H1 (cell line): ENCODE results near the gene CD34. TPM values are rescaled to one million over a fixed set of nuclear protein-coding genes. Genes with fewer than 3 reads are reported as not detected.
A peak's percentile ranks its signal among the peaks of the same experiment; 100 is the strongest.

Experiments used
- CTCF ChIA-PET: fragments of 300-600 bp; sonication (Branson Sonifier 250); formaldehyde crosslinking; loops from one replicate; lab custom pipeline; 2021; ENCODE audit not compliant: partially characterized antibody; lab: Charles Lee
- POLR2A ChIA-PET: fragments of 300-600 bp; sonication (Branson Sonifier 250); formaldehyde crosslinking; loops from one replicate; lab custom pipeline; 2021; ENCODE audit warnings: inconsistent platforms; ENCODE audit not compliant: partially characterized antibody; lab: Charles Lee
- DNase-seq, 2 experiments: peaks; one replicate each; pipeline versions ENCODE4 v3.0.0 to v3.0.0-alpha.2; 2010 to 2022; ENCODE audit warnings: low spot score in 2 of 2, low read depth in 1 of 2, mixed read lengths in 1 of 2
- FAIRE-seq: peaks from 2 replicates; lab custom pipeline; 2011; peaks lifted over from hg19 to GRCh38; lab: Jason Lieb, UNC
- H2AFZ ChIP-seq: 2 replicates; pipeline ENCODE4 v1.8.1; 2012; ENCODE audit warnings: low read length, inconsistent platforms
- H2AK5ac ChIP-seq: 2 replicates; pipeline ENCODE4 v1.6.1; 2013; ENCODE audit warnings: low read depth, low read length
- H2BK120ac ChIP-seq: replicated peaks from 2 replicates; pipeline ENCODE3; 2013; ENCODE audit warnings: low read depth, low read length, inconsistent platforms
- H2BK12ac ChIP-seq: 2 replicates; pipeline ENCODE4 v1.6.1; 2013; ENCODE audit warnings: low read depth, low read length
- H2BK15ac ChIP-seq: 2 replicates; pipeline ENCODE4 v1.6.1; 2013; ENCODE audit warnings: low read length
- H2BK20ac ChIP-seq: 2 replicates; pipeline ENCODE4 v1.6.1; 2013; ENCODE audit warnings: low read length
- H2BK5ac ChIP-seq: 2 replicates; pipeline ENCODE4 v1.6.1; 2013; ENCODE audit warnings: low read depth, low read length
- H3K14ac ChIP-seq: 2 replicates; pipeline ENCODE4 v1.6.1; 2013; ENCODE audit warnings: inconsistent platforms; ENCODE audit not compliant: insufficient read length
- H3K18ac ChIP-seq: 2 replicates; pipeline ENCODE4 v1.6.1; 2013; ENCODE audit warnings: low read length; ENCODE audit errors: extremely low read depth
- H3K23ac ChIP-seq: 2 replicates; pipeline ENCODE4 v1.6.1; 2013; ENCODE audit warnings: inconsistent platforms; ENCODE audit not compliant: insufficient read length
- H3K23me2 ChIP-seq: 2 replicates; pipeline ENCODE4 v1.6.1; 2013; ENCODE audit warnings: low read depth, low read length
- H3K27ac ChIP-seq: 2 replicates; pipeline ENCODE4 v1.6.1; 2011; ENCODE audit warnings: low read depth, low read length, inconsistent platforms
- H3K27me3 ChIP-seq, 4 experiments: replicated peaks in 1 of 4; 1 replicate in 1 of 4; 2 replicates in 3 of 4; pipeline versions ENCODE4 v1.6.1 to v1.8.1; 2011 to 2013; ENCODE audit warnings: low read length in 3 of 4, mild to moderate bottlenecking in 3 of 4, inconsistent platforms in 2 of 4, mixed read lengths in 2 of 4, moderate library complexity in 1 of 4; ENCODE audit not compliant: control insufficient read depth in 3 of 4, insufficient read depth in 3 of 4; ENCODE audit errors: extremely low read depth in 1 of 4
- H3K36me3 ChIP-seq, 4 experiments: 2 replicates each; pipeline versions ENCODE4 v1.6.1 to v1.8.1; 2011 to 2013; ENCODE audit warnings: mild to moderate bottlenecking in 4 of 4, low read length in 3 of 4, moderate library complexity in 2 of 4, control low read depth in 1 of 4, inconsistent platforms in 1 of 4; ENCODE audit not compliant: insufficient read depth in 4 of 4, control insufficient read depth in 2 of 4
- H3K4ac ChIP-seq: replicated peaks from 2 replicates; pipeline ENCODE3; 2013; ENCODE audit warnings: low read length, low read depth, mixed read lengths, inconsistent platforms; ENCODE audit not compliant: insufficient read length
- H3K4me1 ChIP-seq, 4 experiments: replicated peaks in 1 of 4; 1 replicate in 1 of 4; 2 replicates in 3 of 4; pipeline versions ENCODE4 v1.6.1 to v1.8.1; 2011 to 2013; ENCODE audit warnings: low read length in 3 of 4, inconsistent platforms in 2 of 4, mixed read lengths in 1 of 4; ENCODE audit not compliant: insufficient read depth in 4 of 4, control insufficient read depth in 3 of 4
- H3K4me2 ChIP-seq, 2 experiments: 2 replicates each; pipeline versions ENCODE4 v1.6.1 to v1.8.1; 2011 to 2013; ENCODE audit warnings: low read depth in 2 of 2, low read length in 2 of 2, control low read depth in 1 of 2, inconsistent platforms in 1 of 2, mild to moderate bottlenecking in 1 of 2; ENCODE audit not compliant: insufficient read depth in 1 of 2
- H3K4me3 ChIP-seq, 4 experiments: fragments of 200-600, 300-600 bp in 1 of 4; sonication (generic), shearing (Covaris generic), sonication (Bioruptor Twin) in 1 of 4; 2 replicates each; pipeline versions ENCODE4 v1.5.1 to v1.8.1; 2011 to 2016; ENCODE audit warnings: low read length in 4 of 4, low read depth in 3 of 4, control low read depth in 2 of 4, inconsistent platforms in 2 of 4, mild to moderate bottlenecking in 2 of 4, mixed read lengths in 1 of 4, moderate library complexity in 1 of 4; ENCODE audit not compliant: insufficient read depth in 2 of 4; ENCODE audit errors: extremely low read depth in 1 of 4
- H3K56ac ChIP-seq: replicated peaks from 2 replicates; pipeline ENCODE3; 2013; ENCODE audit warnings: low read depth, mild to moderate bottlenecking, mixed read lengths, low read length, inconsistent platforms; ENCODE audit not compliant: insufficient read length
- H3K79me1 ChIP-seq: 2 replicates; pipeline ENCODE4 v1.6.1; 2013; ENCODE audit warnings: low read depth, low read length, control low read depth
- H3K79me2 ChIP-seq, 2 experiments: 2 replicates each; pipeline versions ENCODE4 v1.6.1 to v1.8.1; 2012 to 2013; ENCODE audit warnings: low read length in 2 of 2, mild to moderate bottlenecking in 2 of 2, inconsistent platforms in 1 of 2; ENCODE audit not compliant: insufficient read depth in 2 of 2, control insufficient read depth in 1 of 2
- H3K9ac ChIP-seq, 4 experiments: replicated peaks in 1 of 4; 1 replicate in 1 of 4; 2 replicates in 3 of 4; pipeline versions ENCODE4 v1.6.1 to v1.8.1; 2011 to 2013; ENCODE audit warnings: low read depth in 3 of 4, low read length in 3 of 4, control low read depth in 2 of 4, mild to moderate bottlenecking in 2 of 4, moderate library complexity in 2 of 4, inconsistent platforms in 1 of 4; ENCODE audit errors: extremely low read depth in 1 of 4
- H3K9me3 ChIP-seq, 2 experiments: 2 replicates each; pipeline versions ENCODE4 v1.6.1 to v1.8.1; 2012 to 2013; ENCODE audit warnings: mild to moderate bottlenecking in 2 of 2, moderate library complexity in 2 of 2, control low read depth in 1 of 2, inconsistent platforms in 1 of 2, low read depth in 1 of 2, low read length in 1 of 2, mixed read lengths in 1 of 2; ENCODE audit not compliant: insufficient read depth in 2 of 2
- H4K20me1 ChIP-seq, 2 experiments: replicated peaks in 1 of 2; 2 replicates each; pipeline versions ENCODE3 to v1.8.1; 2011 to 2013; ENCODE audit warnings: inconsistent platforms in 2 of 2, low read length in 2 of 2, mild to moderate bottlenecking in 1 of 2; ENCODE audit not compliant: insufficient read depth in 2 of 2, control insufficient read depth in 1 of 2
- H4K5ac ChIP-seq: 2 replicates; pipeline ENCODE4 v1.6.1; 2013; ENCODE audit warnings: low read length, low read depth, mixed read lengths, inconsistent platforms; ENCODE audit not compliant: insufficient read length
- H4K8ac ChIP-seq: 2 replicates; pipeline ENCODE4 v1.8.0; 2013; ENCODE audit warnings: mild to moderate bottlenecking, moderate library complexity, low read length, inconsistent platforms; ENCODE audit not compliant: insufficient read depth; ENCODE audit errors: extremely low read depth
- H4K91ac ChIP-seq: replicated peaks from 2 replicates; pipeline ENCODE3; 2013; ENCODE audit warnings: low read length, mixed read lengths, inconsistent platforms; ENCODE audit not compliant: insufficient read length
- ATF2 ChIP-seq: IDR thresholded peaks from 2 replicates; pipeline ENCODE4 v1.6.1; 2012; ENCODE audit warnings: low read length, inconsistent platforms
- CREB1 ChIP-seq: IDR thresholded peaks from 2 replicates; pipeline ENCODE4 v1.6.1; 2012; ENCODE audit warnings: inconsistent platforms
- CTBP2 ChIP-seq: IDR thresholded peaks from 2 replicates; pipeline ENCODE4 v1.7.0; 2011; ENCODE audit warnings: borderline replicate concordance, mild to moderate bottlenecking, moderate library complexity, mixed read lengths, low read length; ENCODE audit not compliant: insufficient read depth, insufficient read length
- EGR1 ChIP-seq: IDR thresholded peaks from 2 replicates; pipeline ENCODE4 v1.6.1; 2011; ENCODE audit warnings: low read depth, low read length, borderline replicate concordance
- NRF1 ChIP-seq: IDR thresholded peaks from 2 replicates; pipeline ENCODE4 v1.6.1; 2011; ENCODE audit warnings: mild to moderate bottlenecking, low read depth, low read length, improper control_type of control experiment
- RFX5 ChIP-seq: IDR thresholded peaks from 2 replicates; pipeline ENCODE4 v1.6.1; 2011; ENCODE audit warnings: low read depth, low read length, improper control_type of control experiment, borderline replicate concordance
- SP1 ChIP-seq: IDR thresholded peaks from 2 replicates; pipeline ENCODE4 v1.6.1; 2011; ENCODE audit warnings: low read depth, low read length
- SUZ12 ChIP-seq: fragments of 200-600 bp; sonication (generic); IDR thresholded peaks from 2 replicates; pipeline ENCODE4 v1.6.1; 2012; ENCODE audit warnings: mild to moderate bottlenecking, inconsistent platforms, low read length, moderate library complexity, mixed read lengths
- TEAD4 ChIP-seq: IDR thresholded peaks from 2 replicates; pipeline ENCODE4 v1.6.1; 2012; ENCODE audit warnings: low read depth, low read length, inconsistent platforms, mixed read lengths
- WGBS, 2 experiments: shearing (Covaris generic) in 1 of 2; methylation state at CpG; one replicate each; pipeline versions ENCODE4 v1.1.6 to v1.1.7; 2013 to 2015; ENCODE audit warnings: low lambda C conversion rate in 2 of 2, mixed read lengths in 2 of 2, inconsistent platforms in 1 of 2, low coverage in 1 of 2, missing lambda C conversion rate in 1 of 2; ENCODE audit not compliant: insufficient replicate concordance in 2 of 2, insufficient coverage in 1 of 2, insufficient read length in 1 of 2; ENCODE audit errors: extremely low coverage in 1 of 2, missing lambda C conversion rate in 1 of 2; 5-methylcytosine and 5-hydroxymethylcytosine counted together
- polyA plus RNA-seq, 7 experiments: library from polyadenylated mRNA; depleted of rRNA in 3 of 7; stranded (reverse) in 5 of 7; unstranded in 2 of 7; fragments of >200 nt in 5 of 7; fragments of 200-250 nt in 2 of 7; gene quantifications; 1 replicate in 5 of 7; 2 replicates in 1 of 7; 4 replicates in 1 of 7; pipeline versions ENCODE4 v1.2.1 to v1.2.3, GENCODE V29; 2011 to 2013; ENCODE audit warnings: missing spikeins in 2 of 7, mixed read lengths in 2 of 7
- total RNA-seq: library from RNA; stranded (reverse); fragmentation: NEBNext Ultra II Directional; extraction: Animal tissue kit (Norgen Biotek cat#: 25700); gene quantifications from 2 replicates; pipeline ENCODE4 v1.2.1, GENCODE V29; 2021
- TF ChIP-seq, protein P1 (sequence below), 3 experiments: IDR thresholded peaks; 1 replicate in 2 of 3; 2 replicates in 1 of 3; pipeline versions ENCODE4 v1.5.1 to v1.6.1; 2011; ENCODE audit warnings: low read length in 3 of 3, mild to moderate bottlenecking in 3 of 3, inconsistent platforms in 2 of 3, low read depth in 1 of 3, moderate library complexity in 1 of 3; ENCODE audit not compliant: insufficient read depth in 1 of 3; ENCODE audit errors: control extremely low read depth in 1 of 3

CD34 gene
- total and polyA plus RNA-seq, 2 of the 8 experiments (the other 6 are each of a cell fraction or from before 2014, with no cell fraction given): 0.39 to 0.54 TPM

DNA sequence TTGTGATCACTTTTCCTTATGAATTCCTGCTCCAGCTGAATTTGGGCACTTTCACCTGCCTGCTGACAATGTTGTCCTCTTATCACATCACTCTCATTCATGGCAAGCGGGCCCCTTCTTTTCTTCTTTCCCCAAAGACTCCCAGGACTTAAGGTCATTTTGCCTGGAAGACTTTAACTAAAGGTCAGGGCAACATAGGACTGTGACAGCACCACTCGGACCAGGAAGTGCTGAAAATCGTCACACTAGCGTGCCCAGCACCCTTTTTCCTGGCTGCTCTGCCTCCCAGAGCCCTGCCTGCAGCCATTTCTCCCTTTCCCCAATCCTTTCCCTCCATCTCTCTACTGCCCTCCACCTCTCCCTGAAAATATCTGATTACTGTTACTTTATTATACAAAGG is 35.4 kb downstream of the CD34 start:
- FAIRE-seq: no peak

More for the DNA sequence above, 35.4 kb downstream of the CD34 start:
- no peaks in the 10 kb centered on the region for H4K20me1 ChIP-seq
- DNase-seq: no peak
- no peak overlapping the region for H4K5ac ChIP-seq
- no peak overlapping the region for H3K9ac ChIP-seq
- H3K23ac ChIP-seq: no peak overlapping the region
- H2BK120ac ChIP-seq: no peak overlapping the region
- POLR2A ChIA-PET: no interaction called here
- no peak overlapping the region for H4K8ac ChIP-seq
- no peaks in the 10 kb centered on the region for H3K23me2 ChIP-seq
- no peak overlapping the region for H2BK20ac ChIP-seq
- H3K56ac ChIP-seq: peak overlapping the region; percentile 13
- no peak overlapping the region for H2BK12ac ChIP-seq
- H3K27me3 ChIP-seq: 0 out of 7 replicates have a peak, but pooled peaks cover 0 to 4% (median 0%) of the 10 kb centered on the region in 4 experiments
- no peak overlapping the region for H2AFZ ChIP-seq
- H4K91ac ChIP-seq: no peak overlapping the region
- H3K4me1 ChIP-seq: 0 out of 7 replicates have a peak, but pooled peaks cover 0 to 2% (median 0%) of the 10 kb centered on the region in 4 experiments
- WGBS, 2 experiments: 96% methylated on average over 4 of the region's 4 CpGs; no CpG with 5 or more reads in 1 of the 2 experiments
- no peak overlapping the region for H3K18ac ChIP-seq
- no peaks in the 10 kb centered on the region for H3K36me3 ChIP-seq
- H3K4ac ChIP-seq: no peak overlapping the region
- no peak overlapping the region for H2BK15ac ChIP-seq
- no peak overlapping the region for H3K4me3 ChIP-seq
- H3K4me2 ChIP-seq: no peak overlapping the region
- no peak overlapping the region for H3K27ac ChIP-seq
- H3K79me2 ChIP-seq: no peaks in the 10 kb centered on the region
- H3K9me3 ChIP-seq: no peaks in the 10 kb centered on the region
- CTCF ChIA-PET: interaction anchor here (0.6 to 12.5 kb wide), 24 partner anchors 8 to 479 kb away, joined by 3 to 180 read pairs (median 7); no protein-coding TSS in a partner anchor
- no peak for TF ChIP-seq TEAD4
- no peak for TF ChIP-seq ATF2
- no peak for TF ChIP-seq NRF1
- TF ChIP-seq EGR1: no peak
- no peak for TF ChIP-seq CTBP2
- TF ChIP-seq CREB1: no peak
- no peak for TF ChIP-seq SP1
- TF ChIP-seq SUZ12: no peak
- TF ChIP-seq RFX5: no peak
- TF ChIP-seq, protein P1, sequence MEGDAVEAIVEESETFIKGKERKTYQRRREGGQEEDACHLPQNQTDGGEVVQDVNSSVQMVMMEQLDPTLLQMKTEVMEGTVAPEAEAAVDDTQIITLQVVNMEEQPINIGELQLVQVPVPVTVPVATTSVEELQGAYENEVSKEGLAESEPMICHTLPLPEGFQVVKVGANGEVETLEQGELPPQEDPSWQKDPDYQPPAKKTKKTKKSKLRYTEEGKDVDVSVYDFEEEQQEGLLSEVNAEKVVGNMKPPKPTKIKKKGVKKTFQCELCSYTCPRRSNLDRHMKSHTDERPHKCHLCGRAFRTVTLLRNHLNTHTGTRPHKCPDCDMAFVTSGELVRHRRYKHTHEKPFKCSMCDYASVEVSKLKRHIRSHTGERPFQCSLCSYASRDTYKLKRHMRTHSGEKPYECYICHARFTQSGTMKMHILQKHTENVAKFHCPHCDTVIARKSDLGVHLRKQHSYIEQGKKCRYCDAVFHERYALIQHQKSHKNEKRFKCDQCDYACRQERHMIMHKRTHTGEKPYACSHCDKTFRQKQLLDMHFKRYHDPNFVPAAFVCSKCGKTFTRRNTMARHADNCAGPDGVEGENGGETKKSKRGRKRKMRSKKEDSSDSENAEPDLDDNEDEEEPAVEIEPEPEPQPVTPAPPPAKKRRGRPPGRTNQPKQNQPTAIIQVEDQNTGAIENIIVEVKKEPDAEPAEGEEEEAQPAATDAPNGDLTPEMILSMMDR (IDR thresholded peaks at IDR 0.05; ENCODE audit: control extremely low read depth in 1 of 3, insufficient read depth in 1 of 3, low read depth in 1 of 3, low read length in 3 of 3): no peak
- H2AK5ac ChIP-seq: no peak overlapping the region
- H3K79me1 ChIP-seq: no peaks in the 10 kb centered on the region
- no peak overlapping the region for H3K14ac ChIP-seq
- no peak overlapping the region for H2BK5ac ChIP-seq
